ENCODE measurements around the gene SLC2A4. TPM values are rescaled to one million over a fixed set of nuclear protein-coding genes. Genes with fewer than 3 reads are reported as not detected.
A peak's percentile ranks its signal among the peaks of the same experiment; 100 is the strongest.

SLC2A4 gene
- polyA plus RNA-seq, 6 donors from 2014 or later = not detected

GRCh38 chr17:7289256-7290032 is 7.9 kb downstream of the SLC2A4 start:
- ATAC-seq (ENCODE audit: low read depth in 2 of 2) = no peak
- peaks cover 0 to 11% (median 6%) of the 10 kb centered on the region in 3 donors for H3K4me1 Mint-ChIP-seq
- DNase-seq = no peak
- peaks cover 29 to 81% (median 51%) of the 10 kb centered on the region in 3 donors for H3K27me3 Mint-ChIP-seq
- no peak overlapping the region for H3K27ac Mint-ChIP-seq
- peaks cover 0 to 1% (median 0%) of the 10 kb centered on the region in 7 donors for H3K9me3 Mint-ChIP-seq
- no peaks in the 10 kb centered on the region for H3K36me3 Mint-ChIP-seq
- peak overlapping the region in 1 of 8 donors; percentile 61 for H3K4me3 Mint-ChIP-seq

- DNase-seq (no peak), ATAC-seq (ENCODE audit: low read depth in 2 of 2) (no peak)
- Mint-ChIP-seq H3K36me3 (no peaks in the 10 kb centered on the region), H3K9me3 (peaks cover 0 to 1% (median 0%) of the 10 kb centered on the region in 7 donors), H3K4me1 (peaks cover 4 to 15% (median 11%) of the 10 kb centered on the region in 3 donors), H3K4me3 (peak overlapping the region in 1 of 8 donors; percentile 21), H3K27me3 (peaks cover 33 to 78% (median 55%) of the 10 kb centered on the region in 3 donors), H3K27ac (no peak overlapping the region)
These were observed 8.6 kb downstream of the SLC2A4 start for GRCh38 chr17:7290166-7290565.

- ATAC-seq (ENCODE audit: low read depth in 2 of 2) (no peak), DNase-seq (no peak)
- Mint-ChIP-seq H3K9me3 (peaks cover 0 to 1% (median 0%) of the 10 kb centered on the region in 7 donors), H3K36me3 (no peaks in the 10 kb centered on the region), H3K27me3 (peaks cover 36 to 78% (median 57%) of the 10 kb centered on the region in 3 donors), H3K4me1 (peaks cover 7 to 20% (median 14%) of the 10 kb centered on the region in 3 donors), H3K4me3 (peak overlapping the region in 1 of 8 donors; percentile 21), H3K27ac (no peak overlapping the region)
These were observed 9.2 kb downstream of the SLC2A4 start for GRCh38 chr17:7290685-7291084.

GRCh38 chr17:7292194-7292593 is 10.7 kb downstream of the SLC2A4 start:
- H3K9me3 Mint-ChIP-seq = peaks cover 0 to 1% (median 0%) of the 10 kb centered on the region in 7 donors
- peaks cover 7 to 26% (median 22%) of the 10 kb centered on the region in 3 donors for H3K4me1 Mint-ChIP-seq
- no peaks in the 10 kb centered on the region for H3K36me3 Mint-ChIP-seq
- ATAC-seq (ENCODE audit: low read depth in 2 of 2) (no peak), DNase-seq (no peak)
- no peak overlapping the region for H3K4me3 Mint-ChIP-seq
- H3K27ac Mint-ChIP-seq = no peak overlapping the region
- peaks cover 32 to 77% (median 58%) of the 10 kb centered on the region in 3 donors for H3K27me3 Mint-ChIP-seq

GRCh38 chr17:7292729-7293128 is 11.2 kb downstream of the SLC2A4 start:
- Mint-ChIP-seq H3K36me3 (no peaks in the 10 kb centered on the region), H3K4me3 (peak overlapping the region in 1 of 8 donors; percentile 70), H3K9me3 (peaks cover 0 to 1% (median 0%) of the 10 kb centered on the region in 7 donors), H3K27ac (no peak overlapping the region), H3K4me1 (peaks cover 7 to 26% (median 22%) of the 10 kb centered on the region in 3 donors), H3K27me3 (peaks cover 32 to 72% (median 58%) of the 10 kb centered on the region in 3 donors)
- ATAC-seq (ENCODE audit: low read depth in 2 of 2) (no peak), DNase-seq (no peak)

GRCh38 chr17:7293159-7293558 is 11.6 kb downstream of the SLC2A4 start:
- no peak for DNase-seq
- peaks cover 7 to 26% (median 22%) of the 10 kb centered on the region in 3 donors for H3K4me1 Mint-ChIP-seq
- H3K27ac Mint-ChIP-seq = no peak overlapping the region
- H3K4me3 Mint-ChIP-seq = peak overlapping the region in 5 of 8 donors; percentile 11 to 87 (median 70)
- no peak for ATAC-seq (ENCODE audit: low read depth in 2 of 2)
- H3K27me3 Mint-ChIP-seq = peaks cover 27 to 67% (median 54%) of the 10 kb centered on the region in 3 donors
- H3K36me3 Mint-ChIP-seq = no peaks in the 10 kb centered on the region
- H3K9me3 Mint-ChIP-seq = peaks cover 0 to 1% (median 0%) of the 10 kb centered on the region in 7 donors

- peaks cover 7 to 26% (median 22%) of the 10 kb centered on the region in 3 donors for H3K4me1 Mint-ChIP-seq
- peaks cover 23 to 61% (median 48%) of the 10 kb centered on the region in 3 donors for H3K27me3 Mint-ChIP-seq
- peak; percentile 3 to 7 for ATAC-seq (ENCODE audit: low read depth in 2 of 2)
- no peaks in the 10 kb centered on the region for H3K36me3 Mint-ChIP-seq
- H3K4me3 Mint-ChIP-seq = peak overlapping the region; percentile 11 to 91 (median 76)
- DNase-seq = no peak
- peaks cover 0 to 1% (median 0%) of the 10 kb centered on the region in 7 donors for H3K9me3 Mint-ChIP-seq
- peak overlapping the region in 1 of 6 donors; percentile 83 for H3K27ac Mint-ChIP-seq
These were observed 12.5 kb downstream of the SLC2A4 start for GRCh38 chr17:7293816-7294613.

- H3K27me3 Mint-ChIP-seq = peaks cover 23 to 61% (median 49%) of the 10 kb centered on the region in 3 donors
- DNase-seq (peak; percentile 62), ATAC-seq (ENCODE audit: low read depth in 2 of 2) (peak; percentile 72)
- no peaks in the 10 kb centered on the region for H3K36me3 Mint-ChIP-seq
- peaks cover 7 to 26% (median 22%) of the 10 kb centered on the region in 3 donors for H3K4me1 Mint-ChIP-seq
- peak within 1 kb of the TSS in 5 of 6 donors; percentile 12 to 83 (median 79) for H3K27ac Mint-ChIP-seq
- H3K9me3 Mint-ChIP-seq = peaks cover 0 to 1% (median 0%) of the 10 kb centered on the region in 7 donors
- H3K4me3 Mint-ChIP-seq = peak within 1 kb of the TSS; percentile 76 to 93 (median 89)
These were observed 13.2 kb downstream of the SLC2A4 start, which contains the start of gene YBX2 for GRCh38 chr17:7294614-7295153. YBX2 (minus strand) TSS chr17:7294639; CDS start chr17:7294500, 139 bp downstream.

- peak overlapping the region; percentile 76 to 93 (median 89) for H3K4me3 Mint-ChIP-seq
- no peak for DNase-seq
These were observed 14.0 kb downstream of the SLC2A4 start for GRCh38 chr17:7295230-7296180.

GRCh38 chr17:7296189-7296861 is 14.8 kb downstream of the SLC2A4 start:
- peaks cover 23 to 56% (median 46%) of the 10 kb centered on the region in 3 donors for H3K27me3 Mint-ChIP-seq
- ATAC-seq (ENCODE audit: low read depth in 2 of 2) = peak; percentile 26 to 40
- H3K4me3 Mint-ChIP-seq = peak overlapping the region; percentile 12 to 91 (median 66)

More at GRCh38 chr17:7295230-7296180, 14.0 kb downstream of the SLC2A4 start:
- H3K4me1 Mint-ChIP-seq = peaks cover 7 to 26% (median 22%) of the 10 kb centered on the region in 3 donors
- peak overlapping the region in 3 of 6 donors; percentile 12 to 80 (median 79) for H3K27ac Mint-ChIP-seq
- peak; percentile 23 to 29 for ATAC-seq (ENCODE audit: low read depth in 2 of 2)
- peaks cover 23 to 61% (median 49%) of the 10 kb centered on the region in 3 donors for H3K27me3 Mint-ChIP-seq
- peaks cover 0 to 1% (median 0%) of the 10 kb centered on the region in 7 donors for H3K9me3 Mint-ChIP-seq
- no peaks in the 10 kb centered on the region for H3K36me3 Mint-ChIP-seq

GRCh38 chr17:7304179-7304578 is 22.7 kb downstream of the SLC2A4 start:
- H3K27me3 Mint-ChIP-seq = peaks cover 4 to 22% (median 18%) of the 10 kb centered on the region in 3 donors
- no peak for DNase-seq
- no peak overlapping the region for H3K27ac Mint-ChIP-seq
- H3K4me1 Mint-ChIP-seq = peaks cover 4 to 13% (median 6%) of the 10 kb centered on the region in 3 donors
- no peaks in the 10 kb centered on the region for H3K36me3 Mint-ChIP-seq
- H3K9me3 Mint-ChIP-seq = no peaks in the 10 kb centered on the region
- ATAC-seq (ENCODE audit: low read depth in 2 of 2) = no peak
- peak overlapping the region in 3 of 8 donors; percentile 2 to 55 (median 30) for H3K4me3 Mint-ChIP-seq

More at GRCh38 chr17:7296189-7296861, 14.8 kb downstream of the SLC2A4 start:
- Mint-ChIP-seq H3K27ac (peak overlapping the region in 1 of 6 donors; percentile 63), H3K36me3 (no peaks in the 10 kb centered on the region), H3K4me1 (peaks cover 7 to 26% (median 22%) of the 10 kb centered on the region in 3 donors), H3K9me3 (peaks cover 0 to 1% (median 0%) of the 10 kb centered on the region in 7 donors)
- DNase-seq = peak; percentile 59
